OCI-M2 (cell line): ENCODE measurements around the gene CDH13.

Experiments used
- DNase-seq: peaks from one replicate; lab custom pipeline; 2025; ENCODE audit not compliant: unreplicated experiment; lab: John Stamatoyannopoulos, UW

Gene CDH13

DNA sequence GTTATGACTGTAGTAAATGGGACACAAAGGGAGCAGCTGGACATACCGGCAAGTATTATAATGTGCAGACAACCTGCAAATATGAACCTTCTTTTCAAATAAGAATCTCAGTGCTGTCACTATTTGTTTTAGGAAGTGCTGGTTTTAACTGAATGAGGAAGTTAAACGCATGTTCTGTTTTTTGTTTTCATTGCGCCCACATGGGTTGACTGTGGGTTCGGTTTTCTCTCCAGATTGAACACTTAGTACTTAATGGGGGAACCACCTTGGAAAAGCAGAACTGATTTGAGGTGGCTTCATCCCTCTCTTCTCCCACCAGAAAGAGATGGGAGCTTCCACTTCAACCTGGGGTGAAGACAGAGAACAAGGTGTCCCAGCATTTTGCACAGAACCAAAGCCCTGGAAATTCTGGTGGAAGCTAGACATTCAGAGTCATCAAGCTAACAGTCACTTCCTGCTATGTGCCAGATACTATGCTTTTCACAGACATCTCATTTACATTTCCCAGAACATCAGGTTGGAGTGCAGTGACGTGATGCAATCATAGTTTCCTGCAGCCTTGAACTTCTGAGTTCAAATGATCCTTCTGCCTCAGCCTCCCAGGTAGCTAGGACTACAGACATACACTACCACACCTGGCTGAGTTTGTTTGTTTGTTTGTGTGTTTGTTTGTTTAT, 149.8 kb downstream of the CDH13 start:
- no peak for DNase-seq

DNA sequence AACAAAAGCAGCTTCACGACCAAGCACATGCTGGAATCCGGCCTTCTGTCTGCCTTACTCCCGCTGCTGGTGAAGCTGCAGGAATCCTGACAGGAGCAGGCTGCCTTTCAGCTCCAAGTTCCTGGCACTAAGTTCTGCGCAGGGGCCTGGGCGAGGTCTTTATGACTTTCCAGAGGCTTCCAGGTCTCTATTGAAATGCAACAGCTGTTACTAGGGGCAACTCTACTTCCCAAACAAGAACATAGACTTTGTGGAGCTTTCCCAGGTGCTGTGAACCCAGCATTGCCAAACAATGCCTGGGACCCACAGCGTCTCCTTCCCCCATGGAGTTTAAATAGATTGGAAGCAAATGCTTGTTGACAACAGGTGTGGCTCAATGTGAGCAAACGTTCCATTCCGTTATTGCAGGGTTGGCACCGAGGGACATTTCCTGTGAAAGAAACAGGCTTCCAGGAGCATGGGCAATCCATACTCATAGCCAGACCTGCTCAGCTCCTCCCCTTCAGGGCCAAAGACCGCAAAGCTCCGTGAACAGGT, 156.0 kb downstream of the CDH13 start:
- DNase-seq, result no peak

- DNase-seq, result no peak
Observed at GRCh38 chr16:82783933-82784572, 157.3 kb downstream of the CDH13 start.

DNA sequence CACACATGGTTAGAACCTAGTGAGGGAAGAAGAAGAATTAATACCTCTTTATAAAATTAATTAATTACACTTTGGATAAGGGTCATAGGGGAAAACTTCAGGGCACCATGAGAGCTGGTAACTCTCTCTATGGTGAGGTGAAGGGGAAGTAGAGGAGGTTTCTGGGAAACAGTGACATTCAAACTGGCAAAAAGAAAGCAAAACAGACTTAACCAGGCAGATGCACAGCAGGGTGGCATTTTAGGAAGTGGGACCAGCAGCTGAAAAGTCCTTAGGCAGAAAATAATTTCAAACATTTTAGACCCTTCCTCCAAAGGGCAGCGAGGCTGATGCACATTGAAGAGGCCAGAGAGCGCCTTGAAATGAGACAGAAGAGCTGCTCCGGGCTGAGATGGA, 157.8 kb downstream of the CDH13 start:
- DNase-seq, result no peak

GRCh38 chr16:82788225-82788624, 161.5 kb downstream of the CDH13 start:
- DNase-seq, result no peak

GRCh38 chr16:82788919-82789318, 162.2 kb downstream of the CDH13 start:
- no peak for DNase-seq

GRCh38 chr16:82792693-82793092, 165.9 kb downstream of the CDH13 start:
- no peak for DNase-seq

DNA sequence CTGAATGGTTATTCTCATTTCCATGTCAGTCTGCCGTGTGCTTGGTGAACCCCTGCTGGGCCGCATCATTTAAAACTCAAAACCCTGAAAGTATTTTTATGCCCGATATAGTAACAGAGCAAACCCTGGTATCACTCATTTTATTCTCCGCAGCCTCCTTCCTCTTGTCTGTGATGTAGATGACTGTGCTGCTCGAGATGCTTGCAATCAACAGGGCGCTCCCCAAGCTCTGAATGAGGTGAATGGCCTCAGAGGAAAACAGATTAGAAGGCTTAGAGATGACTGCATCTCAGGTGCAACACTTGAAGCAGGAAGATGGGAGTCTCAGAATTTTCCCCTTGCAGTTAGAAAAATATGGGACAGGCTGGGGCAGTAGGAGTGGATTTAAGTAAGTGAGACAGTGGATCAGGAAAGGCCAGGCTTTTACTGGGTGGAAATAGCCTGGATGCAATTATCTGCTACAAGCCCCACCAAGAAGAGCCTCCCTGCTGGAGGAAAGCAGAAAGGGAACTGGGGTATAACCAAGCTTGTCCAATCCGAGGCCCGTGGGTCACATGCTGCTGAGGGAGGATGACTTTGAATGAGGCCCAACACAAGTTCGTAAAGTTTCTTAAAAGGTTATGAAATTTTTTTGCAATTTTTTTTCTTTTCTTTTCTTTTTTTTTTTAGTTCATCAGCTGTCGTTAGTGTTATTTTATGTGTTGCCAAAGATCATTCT, 166.9 kb downstream of the CDH13 start:
- DNase-seq, result no peak

DNA sequence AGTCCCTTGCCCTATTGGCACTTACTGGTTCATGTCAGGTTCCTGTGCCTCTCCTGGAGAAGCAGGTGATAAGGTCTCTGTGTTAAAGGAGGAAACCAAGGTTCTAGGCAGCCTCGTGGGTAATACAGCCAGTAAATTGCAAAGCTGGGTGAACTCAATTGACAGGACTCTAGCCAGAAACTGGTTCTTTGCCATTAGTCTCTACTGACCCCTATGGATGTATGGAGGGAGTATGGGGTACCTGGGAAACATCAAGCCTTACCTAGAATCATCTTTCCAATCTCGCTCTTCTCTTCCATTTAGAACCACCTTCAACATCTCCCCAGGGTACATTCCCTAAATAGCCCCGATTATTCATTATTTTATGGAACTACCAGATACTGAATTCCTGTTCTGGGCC, 169.3 kb downstream of the CDH13 start:
- DNase-seq, result no peak

- no peak for DNase-seq
Observed at GRCh38 chr16:82801361-82801760, 174.6 kb downstream of the CDH13 start.

DNA sequence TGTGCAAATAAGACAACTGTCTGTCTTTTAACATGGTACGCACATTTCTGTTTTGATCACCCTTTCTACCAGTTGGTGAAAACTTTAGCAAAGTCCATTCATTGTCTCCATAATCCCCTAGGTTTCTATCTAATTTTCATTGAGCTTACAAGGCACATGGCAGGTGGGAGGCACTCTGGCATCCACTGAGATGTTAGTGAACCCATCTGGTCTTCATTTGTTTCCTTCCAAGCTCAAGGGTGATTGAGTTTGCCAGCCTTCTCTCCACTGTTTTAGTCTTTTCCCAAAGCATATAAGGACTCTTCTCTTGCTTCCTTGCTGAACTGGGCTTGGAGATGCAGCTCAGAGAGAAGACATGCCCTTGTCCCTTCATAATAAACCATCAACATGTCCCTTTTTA, 179.1 kb downstream of the CDH13 start:
- no peak for DNase-seq

GRCh38 chr16:82807311-82807710, 180.5 kb downstream of the CDH13 start:
- DNase-seq, result no peak

- DNase-seq, result no peak
Observed at GRCh38 chr16:82808036-82808435, 181.3 kb downstream of the CDH13 start.

GRCh38 chr16:82810077-82810476, 183.3 kb downstream of the CDH13 start:
- DNase-seq, result no peak

- DNase-seq, result no peak
Observed at GRCh38 chr16:82814059-82814458, 187.3 kb downstream of the CDH13 start.

DNA sequence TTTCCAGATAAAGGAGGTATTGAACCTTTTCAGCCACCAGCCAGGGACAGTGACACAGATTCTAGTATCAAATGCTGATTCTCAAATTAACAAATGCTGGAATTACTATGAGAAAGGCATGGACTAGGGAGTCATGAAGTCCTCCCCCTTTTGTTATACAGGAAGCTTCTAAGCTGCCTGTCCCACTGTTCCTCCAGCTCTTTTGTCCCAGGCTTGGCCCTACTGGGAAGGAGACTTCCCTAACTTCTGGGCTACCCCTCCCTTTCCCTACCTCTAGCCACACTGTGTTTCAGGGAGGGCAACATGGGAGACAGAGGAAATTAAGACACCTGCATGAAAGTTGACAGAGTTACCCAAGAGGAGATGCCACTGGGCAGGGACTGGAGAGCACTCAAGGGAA, 192.5 kb downstream of the CDH13 start:
- DNase-seq, result no peak

- no peak for DNase-seq
Observed at GRCh38 chr16:82820855-82821254, 194.1 kb downstream of the CDH13 start.

DNA sequence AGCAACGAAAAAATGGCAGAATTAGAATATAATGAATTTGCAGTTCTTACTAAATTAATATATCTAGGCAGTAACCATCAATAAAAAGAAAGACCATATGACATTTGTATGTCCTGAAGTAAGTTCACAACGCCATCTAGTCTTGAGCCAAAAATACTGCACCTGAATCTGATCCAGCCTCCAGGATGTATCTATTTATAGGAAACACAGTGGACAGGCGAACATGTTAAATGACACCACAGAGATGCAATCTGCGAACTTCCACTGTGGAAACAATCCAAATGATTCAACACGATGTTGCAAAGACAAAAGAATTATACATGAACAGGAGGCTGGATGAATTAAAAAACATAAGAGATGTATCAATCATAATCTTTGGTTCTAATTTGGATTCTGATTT, 197.6 kb downstream of the CDH13 start:
- DNase-seq, result no peak

- no peak for DNase-seq
Observed at GRCh38 chr16:82829301-82829700, 202.5 kb downstream of the CDH13 start.

DNA sequence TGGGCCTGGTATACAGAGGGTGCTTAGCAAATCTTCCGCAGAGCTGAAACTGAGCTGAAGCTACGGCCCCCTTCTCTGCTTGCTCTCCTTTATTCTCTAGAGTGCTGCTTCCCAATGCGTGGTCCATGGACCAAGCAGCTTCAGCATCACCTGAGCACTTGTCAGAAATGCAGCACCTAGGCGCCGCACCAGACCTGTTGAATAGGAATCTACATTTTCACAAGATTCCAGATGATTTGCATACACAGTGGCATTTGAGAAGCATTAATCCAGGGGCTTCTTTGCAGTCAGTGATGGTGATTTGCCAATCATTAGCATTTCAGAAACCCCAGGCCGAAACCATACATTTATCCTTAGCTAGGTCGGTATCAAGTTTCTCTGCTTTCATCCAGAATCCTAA, 204.2 kb downstream of the CDH13 start:
- no peak for DNase-seq

DNA sequence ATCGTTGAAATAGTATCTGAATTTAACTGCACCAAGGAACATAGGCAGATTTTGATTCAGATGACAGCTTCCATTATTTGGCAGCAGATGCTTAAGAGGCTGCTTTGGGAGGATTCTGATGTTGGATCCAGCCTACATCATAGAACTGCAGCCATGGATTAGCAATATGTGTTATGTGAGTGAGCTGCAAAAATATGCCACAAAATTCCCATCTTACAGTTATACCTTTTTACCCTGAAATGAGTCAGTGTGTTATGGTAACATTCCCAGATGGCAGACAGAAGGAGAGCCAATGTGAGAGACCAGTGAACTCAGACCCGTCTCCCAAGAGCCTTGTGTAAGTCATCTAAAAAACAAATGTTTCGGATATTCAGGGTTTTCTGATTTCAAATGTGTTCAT, 206.1 kb downstream of the CDH13 start:
- DNase-seq, result no peak

- no peak for DNase-seq
Observed at GRCh38 chr16:82833378-82833993, 206.7 kb downstream of the CDH13 start.
